ENCODE data around the gene BPIFA1.

BPIFA1 gene

GRCh38 chr20:33235696-33236095 lies at the start of gene BPIFA1:
TSS of gene BPIFA1 (plus strand) at chr20:33235996. CDS start at chr20:33237712, 1,716 bp downstream.
- DNase-seq (ENCODE audit: low read depth in 2 of 2, low spot score in 1 of 2) = no peak

- DNase-seq (ENCODE audit: low read depth in 2 of 2, low spot score in 1 of 2) = no peak
Measured at GRCh38 chr20:33187491-33187890, 48.3 kb upstream of the BPIFA1 start.

- DNase-seq (ENCODE audit: low read depth in 2 of 2, low spot score in 1 of 2) = no peak
Measured at GRCh38 chr20:33188421-33188820, 47.4 kb upstream of the BPIFA1 start.

DNA sequence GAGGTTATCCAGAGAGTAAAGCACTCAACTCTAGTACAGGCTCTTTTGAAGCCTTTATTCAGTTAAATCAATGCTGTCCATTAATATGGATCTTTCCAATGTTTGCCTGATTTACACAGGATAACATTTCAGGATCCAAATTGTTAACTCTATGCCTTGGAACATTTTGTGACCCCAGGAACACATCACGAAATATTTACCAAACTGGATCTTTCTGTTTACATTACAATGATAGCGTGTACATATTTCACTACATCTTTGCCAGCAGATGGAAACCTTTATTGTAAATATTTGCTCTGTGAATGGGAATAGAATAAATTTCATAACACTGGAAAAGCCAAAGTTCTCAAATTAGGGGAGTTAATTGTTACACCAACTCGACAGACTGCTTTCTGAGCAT lies 44.3 kb upstream of the BPIFA1 start:
- DNase-seq (ENCODE audit: low read depth in 2 of 2, low spot score in 1 of 2) = no peak

DNA sequence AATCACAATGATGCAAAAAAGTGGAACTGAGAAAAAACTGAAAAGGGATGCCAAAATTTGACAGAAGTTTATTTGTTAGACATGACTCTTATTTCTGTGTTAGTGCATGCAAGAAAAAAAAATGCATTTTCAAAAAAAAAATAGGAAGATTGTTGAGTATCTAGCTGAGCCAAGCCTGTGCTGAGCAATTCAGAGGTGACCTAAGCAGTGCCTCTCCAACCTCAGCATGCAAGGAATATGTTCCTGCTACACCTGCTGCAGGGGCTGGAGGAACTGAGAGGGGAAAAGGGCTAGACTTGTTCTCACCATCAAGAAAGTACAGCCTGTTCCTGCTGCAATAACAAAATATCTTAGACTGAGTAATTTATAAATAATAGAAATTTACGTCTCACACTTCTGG lies 43.8 kb upstream of the BPIFA1 start:
- no peak for DNase-seq (ENCODE audit: low read depth in 2 of 2, low spot score in 1 of 2)

GRCh38 chr20:33192912-33193501 lies 42.8 kb upstream of the BPIFA1 start:
- DNase-seq (ENCODE audit: low read depth in 2 of 2, low spot score in 1 of 2) = no peak

GRCh38 chr20:33199026-33199425 lies 36.8 kb upstream of the BPIFA1 start:
- no peak for DNase-seq (ENCODE audit: low read depth in 2 of 2, low spot score in 1 of 2)

DNA sequence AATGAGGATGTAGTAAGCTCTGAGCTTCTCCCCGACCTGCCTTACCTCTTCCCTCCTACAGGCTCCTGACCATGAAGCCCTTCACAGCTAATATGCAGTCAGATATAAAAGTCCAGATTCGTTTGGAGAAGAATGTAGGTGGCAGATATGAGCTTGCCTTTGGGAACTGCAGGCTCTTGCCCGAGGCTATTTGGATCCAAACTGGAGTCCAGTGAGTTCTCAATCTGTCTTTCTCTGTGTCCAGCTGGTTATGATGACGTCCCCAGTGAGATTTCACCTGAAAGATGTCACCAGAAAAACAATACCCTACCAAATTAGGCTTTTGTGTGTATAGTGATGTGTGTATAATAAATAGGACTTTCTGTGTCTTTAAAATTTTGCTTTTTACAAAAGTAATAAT lies 33.3 kb upstream of the BPIFA1 start:
- DNase-seq (ENCODE audit: low read depth in 2 of 2, low spot score in 1 of 2) = no peak

DNA sequence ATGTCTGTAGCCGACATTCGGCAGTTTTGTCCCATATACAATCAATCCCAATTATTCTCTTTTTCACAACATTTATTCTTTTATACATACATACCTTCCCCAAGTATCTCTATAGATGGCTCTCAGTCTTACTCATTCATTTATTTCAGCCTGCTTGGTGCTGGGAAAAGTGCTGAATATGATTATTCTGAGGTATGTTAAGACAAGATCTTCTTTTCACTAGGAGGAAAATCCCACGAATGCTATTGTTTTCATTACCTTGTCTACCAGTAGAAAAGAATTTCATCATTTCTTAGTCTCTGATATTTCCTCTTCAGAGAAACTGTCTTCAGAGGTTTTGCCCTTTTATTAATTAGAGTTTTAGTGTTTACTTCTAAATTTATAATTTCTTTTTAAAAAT lies 32.4 kb upstream of the BPIFA1 start:
- DNase-seq (ENCODE audit: low read depth in 2 of 2, low spot score in 1 of 2) = no peak

- DNase-seq (ENCODE audit: low read depth in 2 of 2, low spot score in 1 of 2) = no peak
Measured at GRCh38 chr20:33209789-33210188, 26.0 kb upstream of the BPIFA1 start.

GRCh38 chr20:33210371-33210770 lies 25.4 kb upstream of the BPIFA1 start:
- DNase-seq (ENCODE audit: low read depth in 2 of 2, low spot score in 1 of 2) = no peak

- DNase-seq (ENCODE audit: low read depth in 2 of 2, low spot score in 1 of 2) = no peak
Measured at GRCh38 chr20:33211817-33212424, 23.9 kb upstream of the BPIFA1 start.

GRCh38 chr20:33217052-33217451 lies 18.7 kb upstream of the BPIFA1 start, which contains the start of gene BPIFA3:
TSS of gene BPIFA3 (plus strand) at chr20:33217352. CDS start at chr20:33217537, 185 bp downstream.
- DNase-seq (ENCODE audit: low read depth in 2 of 2, low spot score in 1 of 2) = no peak

GRCh38 chr20:33224399-33224798 lies 11.4 kb upstream of the BPIFA1 start:
- DNase-seq (ENCODE audit: low read depth in 2 of 2, low spot score in 1 of 2) = no peak

- no peak for DNase-seq (ENCODE audit: low read depth in 2 of 2, low spot score in 1 of 2)
Measured at GRCh38 chr20:33229843-33230242, 6.0 kb upstream of the BPIFA1 start.

DNA sequence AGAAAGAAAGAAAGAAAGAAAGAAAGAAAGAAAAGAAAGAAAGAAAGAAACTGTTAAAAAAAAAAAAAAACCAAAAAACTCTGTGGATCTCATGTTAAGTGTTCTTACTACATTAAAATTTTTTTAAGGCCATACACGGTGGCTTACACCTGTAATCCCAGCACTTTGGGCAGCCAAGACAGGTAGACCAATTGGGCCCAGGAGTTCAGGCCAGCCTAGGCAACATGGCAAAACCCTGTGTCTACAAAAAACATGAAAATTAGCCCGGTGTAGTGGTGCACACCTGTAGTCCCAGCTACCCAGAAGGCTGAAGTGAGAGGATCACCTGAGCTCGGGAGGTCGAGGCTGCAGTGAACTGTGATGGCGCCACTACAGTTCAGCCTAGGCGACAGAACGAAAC lies 4.6 kb upstream of the BPIFA1 start:
- no peak for DNase-seq (ENCODE audit: low read depth in 2 of 2, low spot score in 1 of 2)

DNA sequence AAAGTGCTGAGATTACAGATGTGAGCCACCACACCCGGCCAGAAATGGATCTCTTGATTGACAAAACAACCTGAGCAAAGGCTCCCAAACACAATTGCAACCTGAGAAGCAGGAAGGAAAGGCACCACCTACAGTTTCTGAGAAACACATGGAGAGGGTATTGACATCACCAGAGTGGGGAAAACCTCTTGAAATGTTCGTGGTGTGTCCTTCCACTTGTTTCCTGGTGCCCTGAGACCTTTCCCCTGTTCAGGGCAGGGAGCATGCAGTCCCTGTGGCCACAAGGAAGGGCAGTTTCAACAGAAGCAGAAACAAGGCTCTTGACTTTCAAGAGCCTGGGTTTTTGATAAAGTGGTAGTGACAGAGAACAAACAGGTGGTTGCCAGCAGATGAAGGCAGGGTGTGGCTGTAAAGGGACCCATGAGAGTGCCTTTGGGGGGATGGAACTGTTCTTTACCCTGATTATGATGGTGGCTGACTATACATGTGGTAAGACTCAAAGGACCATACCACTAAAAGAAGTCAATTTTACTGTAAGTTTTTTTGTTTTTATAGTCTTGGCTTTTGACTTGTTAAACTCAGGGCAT lies 3.2 kb upstream of the BPIFA1 start:
- no peak for DNase-seq (ENCODE audit: low read depth in 2 of 2, low spot score in 1 of 2)

DNA sequence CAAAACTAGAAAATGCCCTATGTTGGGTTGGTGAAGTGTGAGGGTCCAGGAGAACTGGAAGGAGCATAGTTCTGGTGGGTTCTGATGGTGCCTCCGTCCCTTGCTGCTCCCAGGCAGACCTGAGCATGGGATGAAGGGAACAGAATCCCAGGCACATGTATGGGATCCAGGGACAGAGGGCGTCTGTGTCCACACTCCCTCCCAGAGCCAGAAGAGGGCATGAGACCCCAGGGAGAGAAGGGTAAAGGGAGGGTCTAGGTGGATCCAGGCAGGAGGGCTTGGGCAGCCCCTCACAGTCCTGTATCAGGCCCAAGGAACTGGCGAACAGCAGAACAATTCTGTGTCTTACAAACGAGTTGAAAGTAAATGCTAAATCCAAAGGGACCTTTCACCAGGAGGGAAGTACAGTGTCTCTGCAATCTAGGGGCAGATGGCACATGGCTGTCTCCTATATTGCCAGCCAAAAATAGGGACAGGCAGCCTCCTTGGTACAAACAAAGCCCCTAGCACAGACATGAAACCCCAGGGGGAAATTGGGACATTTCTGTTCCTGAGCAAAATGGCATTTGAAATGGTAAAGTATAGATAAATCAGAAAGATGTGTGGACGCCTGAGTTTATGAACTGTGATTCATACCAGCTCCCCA lies 2.5 kb upstream of the BPIFA1 start:
- no peak for DNase-seq (ENCODE audit: low read depth in 2 of 2, low spot score in 1 of 2)

DNA sequence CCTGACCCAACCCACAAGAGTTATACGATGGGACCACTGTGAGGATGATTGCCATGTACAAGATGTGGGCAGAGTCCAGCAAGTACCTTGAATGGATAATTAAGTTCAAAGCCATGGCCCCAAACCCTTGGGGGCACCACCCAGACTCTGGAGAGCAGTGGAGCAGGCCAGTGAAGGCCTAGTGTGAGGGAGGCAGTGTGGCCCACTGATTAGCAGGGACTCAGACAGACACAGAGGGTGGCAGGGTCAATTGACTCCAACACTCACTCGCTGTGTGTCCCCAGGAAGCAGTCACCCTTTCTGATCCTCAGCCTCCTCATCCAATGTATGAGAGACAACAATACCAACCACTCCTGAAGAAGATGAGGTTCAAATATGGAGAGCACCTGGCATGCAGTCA lies 1.7 kb upstream of the BPIFA1 start:
- no peak for DNase-seq (ENCODE audit: low read depth in 2 of 2, low spot score in 1 of 2)

DNA sequence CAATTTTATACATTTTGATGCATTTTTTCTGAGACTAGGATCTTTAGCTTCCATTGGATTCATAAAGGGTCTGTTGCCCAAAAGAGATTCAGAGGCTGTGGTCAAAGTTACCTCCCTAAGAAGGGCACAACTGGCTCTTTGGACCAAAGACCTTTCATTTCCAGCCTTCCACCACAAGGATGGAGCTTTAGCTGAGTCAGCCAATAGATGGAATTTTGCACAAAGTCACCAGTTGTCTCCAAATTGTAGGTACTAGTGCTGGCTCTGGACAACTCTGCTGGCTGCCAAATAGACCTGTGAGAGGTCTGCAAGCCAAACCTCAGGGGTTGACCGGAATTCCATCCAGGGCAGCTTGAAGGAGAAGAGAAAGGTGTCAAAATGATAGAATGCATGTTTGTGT lies 555 bp downstream of the BPIFA1 start:
- no peak for DNase-seq (ENCODE audit: low read depth in 2 of 2, low spot score in 1 of 2)

DNA sequence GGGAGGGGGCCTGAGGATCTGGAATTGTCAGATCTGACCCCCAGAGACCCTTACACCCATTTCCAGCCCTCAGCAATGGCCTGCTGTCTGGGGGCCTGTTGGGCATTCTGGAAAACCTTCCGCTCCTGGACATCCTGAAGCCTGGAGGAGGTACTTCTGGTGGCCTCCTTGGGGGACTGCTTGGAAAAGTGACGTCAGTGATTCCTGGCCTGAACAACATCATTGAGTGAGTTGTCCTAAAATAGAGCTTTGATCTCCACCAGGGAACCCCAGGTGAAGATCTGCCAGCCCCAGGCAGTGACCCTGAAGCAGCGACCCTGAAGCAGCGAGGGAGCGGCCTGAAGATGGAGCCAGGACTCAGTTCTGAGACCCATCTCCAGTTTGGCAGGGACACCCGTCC lies 2.2 kb downstream of the BPIFA1 start:
- DNase-seq (ENCODE audit: low read depth in 2 of 2, low spot score in 1 of 2) = no peak

- no peak for DNase-seq (ENCODE audit: low read depth in 2 of 2, low spot score in 1 of 2)
Measured at GRCh38 chr20:33239418-33239817, 3.6 kb downstream of the BPIFA1 start.
